Measurements from ENCODE around the gene EBPL. TPM values are rescaled to one million over a fixed set of nuclear protein-coding genes. Genes with fewer than 3 reads are reported as not detected.

Gene EBPL
- total RNA-seq, 1 experiment from 2014 or later: 60.9 TPM

DNA sequence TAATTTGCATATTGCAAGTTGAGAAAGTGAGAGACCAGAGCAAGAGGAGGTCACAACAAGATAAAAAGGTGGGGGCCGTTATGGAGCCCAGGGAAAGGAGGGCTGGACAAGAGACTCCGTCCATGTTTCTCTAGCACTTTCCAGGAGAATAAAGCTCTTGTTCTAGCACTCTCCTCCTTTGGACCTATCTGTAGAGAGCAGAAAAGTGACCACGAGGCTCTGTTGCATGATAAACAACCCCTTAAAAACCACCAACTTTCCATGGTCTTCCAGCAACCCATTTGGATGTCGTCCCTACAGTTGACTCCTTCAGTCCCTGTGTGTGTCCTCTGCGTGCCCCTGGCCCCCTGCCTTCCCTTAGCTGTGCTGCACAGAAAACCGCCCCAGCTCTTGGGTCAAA is 67.1 kb downstream of the EBPL start:
- no peaks in the 10 kb centered on the region for H3K27me3 ChIP-seq (ENCODE audit: control insufficient read depth, insufficient read depth, low read length)
- no peak for ATAC-seq
- H3K9me3 ChIP-seq (ENCODE audit: control insufficient read depth, insufficient read depth, low read depth, low read length): no peaks in the 10 kb centered on the region
- TF ChIP-seq, protein P1, sequence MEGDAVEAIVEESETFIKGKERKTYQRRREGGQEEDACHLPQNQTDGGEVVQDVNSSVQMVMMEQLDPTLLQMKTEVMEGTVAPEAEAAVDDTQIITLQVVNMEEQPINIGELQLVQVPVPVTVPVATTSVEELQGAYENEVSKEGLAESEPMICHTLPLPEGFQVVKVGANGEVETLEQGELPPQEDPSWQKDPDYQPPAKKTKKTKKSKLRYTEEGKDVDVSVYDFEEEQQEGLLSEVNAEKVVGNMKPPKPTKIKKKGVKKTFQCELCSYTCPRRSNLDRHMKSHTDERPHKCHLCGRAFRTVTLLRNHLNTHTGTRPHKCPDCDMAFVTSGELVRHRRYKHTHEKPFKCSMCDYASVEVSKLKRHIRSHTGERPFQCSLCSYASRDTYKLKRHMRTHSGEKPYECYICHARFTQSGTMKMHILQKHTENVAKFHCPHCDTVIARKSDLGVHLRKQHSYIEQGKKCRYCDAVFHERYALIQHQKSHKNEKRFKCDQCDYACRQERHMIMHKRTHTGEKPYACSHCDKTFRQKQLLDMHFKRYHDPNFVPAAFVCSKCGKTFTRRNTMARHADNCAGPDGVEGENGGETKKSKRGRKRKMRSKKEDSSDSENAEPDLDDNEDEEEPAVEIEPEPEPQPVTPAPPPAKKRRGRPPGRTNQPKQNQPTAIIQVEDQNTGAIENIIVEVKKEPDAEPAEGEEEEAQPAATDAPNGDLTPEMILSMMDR (IDR thresholded peaks at IDR 0.05): no peak
- TF ChIP-seq TCF7L2 (IDR thresholded peaks at IDR 0.05; ENCODE audit: low read depth, low read length): no peak
- TF ChIP-seq REST (IDR thresholded peaks at IDR 0.05; ENCODE audit: insufficient read depth in 1 of 2, low read depth in 2 of 2, low read length in 1 of 2): no peak
- no peak for TF ChIP-seq POLR2AphosphoS5 (IDR thresholded peaks at IDR 0.05; ENCODE audit: low read depth, low read length)
- TF ChIP-seq SIN3A (IDR thresholded peaks at IDR 0.05; ENCODE audit: borderline replicate concordance, insufficient read depth, low read depth, low read length): no peak
- H3K36me3 ChIP-seq (ENCODE audit: control insufficient read depth, insufficient read depth, low read length): no peaks in the 10 kb centered on the region
- no TSS peak for BruUV-seq (replicated peaks)
- H3K27ac ChIP-seq (ENCODE audit: low read length): no peak overlapping the region
- intact Hi-C loops (cut with micrococcal nuclease; ENCODE audit: unreplicated experiment) (no loop called here), in situ Hi-C loops (cut with HindIII; ENCODE audit: low pct_unique_long_range_greater_than_20kb, low sequenced_read_pairs) (no loop called here)
- POLR2A ChIA-PET: no interaction called here
- H3K4me1 ChIP-seq (ENCODE audit: control insufficient read depth, insufficient read depth, low read length): no peaks in the 10 kb centered on the region
- no peak for DNase-seq (ENCODE audit: low read depth, low spot score)
- CTCF ChIA-PET: no interaction called here
- no peak overlapping the region for H3K4me3 ChIP-seq (ENCODE audit: low read depth in 2 of 2, low read length in 2 of 2)

DNA sequence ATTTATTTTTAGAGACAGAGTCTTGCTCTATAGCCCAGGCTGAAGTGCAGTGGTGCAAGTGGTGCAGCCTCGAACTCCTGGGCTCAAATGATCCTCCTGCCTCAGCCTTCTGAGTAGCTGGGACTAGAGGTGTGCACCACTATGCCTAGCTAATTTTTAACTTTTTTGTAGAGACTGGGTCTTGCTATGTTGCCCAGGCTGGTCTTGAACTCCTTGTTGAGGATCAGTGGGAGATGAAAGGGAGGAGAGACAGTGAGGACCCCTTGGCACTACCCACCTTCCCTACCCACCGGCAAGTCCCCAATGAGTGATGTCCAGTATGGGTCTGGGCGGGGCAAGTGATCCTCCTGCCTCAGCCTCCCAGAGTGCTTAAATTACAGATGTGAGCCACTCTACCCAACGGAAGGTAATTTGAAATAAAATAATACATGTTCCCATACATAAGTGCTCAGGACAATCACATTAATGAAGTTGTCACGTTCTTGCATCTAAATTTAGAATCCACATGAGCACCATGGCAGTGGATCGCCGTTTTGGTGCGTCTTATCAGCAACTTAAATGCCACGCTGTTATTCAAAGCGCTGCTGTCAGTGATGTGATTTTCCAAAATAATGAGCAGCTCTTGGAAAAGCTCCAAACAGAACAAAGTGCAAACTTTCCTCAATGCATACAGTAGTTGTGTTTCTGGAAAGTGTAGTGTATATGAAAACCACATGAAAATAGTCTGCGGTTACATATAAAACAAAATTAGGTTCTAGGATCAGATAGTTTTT is 68.9 kb downstream of the EBPL start:
- Histone ChIP-seq H3K9me3 (ENCODE audit: control insufficient read depth, insufficient read depth, low read depth, low read length) (no peaks in the 10 kb centered on the region), H3K36me3 (ENCODE audit: control insufficient read depth, insufficient read depth, low read length) (no peaks in the 10 kb centered on the region), H3K27me3 (ENCODE audit: control insufficient read depth, insufficient read depth, low read length) (no peaks in the 10 kb centered on the region), H3K4me1 (ENCODE audit: control insufficient read depth, insufficient read depth, low read length) (no peaks in the 10 kb centered on the region), H3K27ac (ENCODE audit: low read length) (no peak overlapping the region), H3K4me3 (ENCODE audit: low read depth in 2 of 2, low read length in 2 of 2) (no peak overlapping the region)
- ChIA-PET CTCF (no interaction called here), POLR2A (no interaction called here)
- in situ Hi-C loops (cut with HindIII; ENCODE audit: low pct_unique_long_range_greater_than_20kb, low sequenced_read_pairs) (no loop called here), intact Hi-C loops (cut with micrococcal nuclease; ENCODE audit: unreplicated experiment) (no loop called here)
- DNase-seq (ENCODE audit: low read depth, low spot score) (no peak), ATAC-seq (no peak)
- no peak for TF ChIP-seq REST (IDR thresholded peaks at IDR 0.05; ENCODE audit: insufficient read depth in 1 of 2, low read depth in 2 of 2, low read length in 1 of 2)
- no peak for TF ChIP-seq POLR2AphosphoS5 (IDR thresholded peaks at IDR 0.05; ENCODE audit: low read depth, low read length)
- no peak for TF ChIP-seq SIN3A (IDR thresholded peaks at IDR 0.05; ENCODE audit: borderline replicate concordance, insufficient read depth, low read depth, low read length)
- TF ChIP-seq, protein P1 (IDR thresholded peaks at IDR 0.05): no peak
- no peak for TF ChIP-seq TCF7L2 (IDR thresholded peaks at IDR 0.05; ENCODE audit: low read depth, low read length)
- BruUV-seq (replicated peaks): no TSS peak
